Neural progenitor cell (in vitro differentiated cells): ENCODE measurements around the gene RRP8.

Experiments used
- EZH2phosphoT487 ChIP-seq: fragments of 200-600 bp; sonication (generic); IDR thresholded peaks from 2 replicates; pipeline ENCODE4 v1.6.1; 2017; ENCODE audit warnings: antibody characterized with exemption
- TF ChIP-seq, protein P1 (sequence below): fragments of 200-600 bp; sonication (generic); IDR thresholded peaks from 2 replicates; pipeline ENCODE4 v1.5.1; 2017; ENCODE audit warnings: antibody characterized with exemption, mild to moderate bottlenecking

DNA sequence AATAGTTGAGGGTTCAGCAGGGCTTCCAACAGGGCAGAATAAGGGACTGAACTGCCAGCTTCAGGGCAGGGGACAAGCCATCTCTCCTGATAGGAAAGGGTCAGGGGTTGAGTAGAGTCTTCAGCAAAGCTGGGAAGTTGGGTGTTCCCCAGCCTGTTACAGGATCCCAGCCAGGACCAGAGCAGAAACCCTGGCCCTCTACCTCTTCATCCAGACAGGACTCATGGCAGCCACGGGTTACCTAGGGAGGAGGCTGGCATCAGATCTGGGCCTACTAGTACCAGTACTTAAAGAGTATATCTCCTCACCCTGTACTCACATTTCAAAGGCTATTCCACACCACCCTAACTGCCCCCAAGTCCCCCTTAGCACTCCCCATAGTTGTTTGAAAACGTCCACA is 11.0 kb upstream of the RRP8 start:
- TF ChIP-seq EZH2phosphoT487: no peak
- TF ChIP-seq, protein P1, sequence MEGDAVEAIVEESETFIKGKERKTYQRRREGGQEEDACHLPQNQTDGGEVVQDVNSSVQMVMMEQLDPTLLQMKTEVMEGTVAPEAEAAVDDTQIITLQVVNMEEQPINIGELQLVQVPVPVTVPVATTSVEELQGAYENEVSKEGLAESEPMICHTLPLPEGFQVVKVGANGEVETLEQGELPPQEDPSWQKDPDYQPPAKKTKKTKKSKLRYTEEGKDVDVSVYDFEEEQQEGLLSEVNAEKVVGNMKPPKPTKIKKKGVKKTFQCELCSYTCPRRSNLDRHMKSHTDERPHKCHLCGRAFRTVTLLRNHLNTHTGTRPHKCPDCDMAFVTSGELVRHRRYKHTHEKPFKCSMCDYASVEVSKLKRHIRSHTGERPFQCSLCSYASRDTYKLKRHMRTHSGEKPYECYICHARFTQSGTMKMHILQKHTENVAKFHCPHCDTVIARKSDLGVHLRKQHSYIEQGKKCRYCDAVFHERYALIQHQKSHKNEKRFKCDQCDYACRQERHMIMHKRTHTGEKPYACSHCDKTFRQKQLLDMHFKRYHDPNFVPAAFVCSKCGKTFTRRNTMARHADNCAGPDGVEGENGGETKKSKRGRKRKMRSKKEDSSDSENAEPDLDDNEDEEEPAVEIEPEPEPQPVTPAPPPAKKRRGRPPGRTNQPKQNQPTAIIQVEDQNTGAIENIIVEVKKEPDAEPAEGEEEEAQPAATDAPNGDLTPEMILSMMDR: no peak
